ENCODE data around the gene TMPRSS9.

The TMPRSS9 gene

GRCh38 chr19:2359992-2360685, at the start of gene TMPRSS9:
TMPRSS9 (plus strand) TSS chr19:2360265; CDS start chr19:2389786, 29,521 bp downstream.
- no peak within 1 kb of the TSS for H3K4me3 ChIP-seq (ENCODE audit: low read depth, low read length)
- in situ Hi-C loops (cut with HindIII; ENCODE audit: low sequenced_read_pairs): no loop called here
- DNase-seq (ENCODE audit: low read depth): no peak
- TF ChIP-seq, protein P1, sequence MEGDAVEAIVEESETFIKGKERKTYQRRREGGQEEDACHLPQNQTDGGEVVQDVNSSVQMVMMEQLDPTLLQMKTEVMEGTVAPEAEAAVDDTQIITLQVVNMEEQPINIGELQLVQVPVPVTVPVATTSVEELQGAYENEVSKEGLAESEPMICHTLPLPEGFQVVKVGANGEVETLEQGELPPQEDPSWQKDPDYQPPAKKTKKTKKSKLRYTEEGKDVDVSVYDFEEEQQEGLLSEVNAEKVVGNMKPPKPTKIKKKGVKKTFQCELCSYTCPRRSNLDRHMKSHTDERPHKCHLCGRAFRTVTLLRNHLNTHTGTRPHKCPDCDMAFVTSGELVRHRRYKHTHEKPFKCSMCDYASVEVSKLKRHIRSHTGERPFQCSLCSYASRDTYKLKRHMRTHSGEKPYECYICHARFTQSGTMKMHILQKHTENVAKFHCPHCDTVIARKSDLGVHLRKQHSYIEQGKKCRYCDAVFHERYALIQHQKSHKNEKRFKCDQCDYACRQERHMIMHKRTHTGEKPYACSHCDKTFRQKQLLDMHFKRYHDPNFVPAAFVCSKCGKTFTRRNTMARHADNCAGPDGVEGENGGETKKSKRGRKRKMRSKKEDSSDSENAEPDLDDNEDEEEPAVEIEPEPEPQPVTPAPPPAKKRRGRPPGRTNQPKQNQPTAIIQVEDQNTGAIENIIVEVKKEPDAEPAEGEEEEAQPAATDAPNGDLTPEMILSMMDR (IDR thresholded peaks at IDR 0.05; ENCODE audit: low read depth, low read length, missing control alignments): no peak

DNA sequence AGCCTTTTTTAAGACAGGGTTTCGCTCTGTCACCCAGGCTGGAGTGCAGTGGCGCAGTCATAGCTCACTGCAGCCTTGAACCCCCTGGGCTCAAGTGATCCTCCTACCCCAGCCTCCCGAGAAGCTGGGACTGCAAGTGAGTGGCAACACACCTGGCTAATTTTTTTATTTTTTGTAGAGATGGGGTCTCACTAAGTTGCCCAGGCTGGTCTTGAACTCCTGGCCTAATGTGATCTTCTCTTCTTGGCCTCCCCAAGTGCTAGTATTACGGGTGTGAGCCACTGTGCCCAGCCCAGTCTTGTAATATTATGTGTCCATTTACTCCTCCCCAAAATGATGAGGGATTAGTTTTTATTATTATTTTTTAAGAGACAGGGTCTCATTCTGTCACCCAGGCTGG, 49.0 kb upstream of the TMPRSS9 start:
- H3K4me3 ChIP-seq (ENCODE audit: low read depth, low read length): no peak overlapping the region
- TF ChIP-seq, protein P1 (IDR thresholded peaks at IDR 0.05; ENCODE audit: low read depth, low read length, missing control alignments): no peak
- in situ Hi-C loops (cut with HindIII; ENCODE audit: low sequenced_read_pairs): no loop called here
- DNase-seq (ENCODE audit: low read depth): no peak

GRCh38 chr19:2312820-2313501, 47.1 kb upstream of the TMPRSS9 start:
- TF ChIP-seq, protein P1 (IDR thresholded peaks at IDR 0.05; ENCODE audit: low read depth, low read length, missing control alignments): no peak
- DNase-seq (ENCODE audit: low read depth): no peak
- no peak overlapping the region for H3K4me3 ChIP-seq (ENCODE audit: low read depth, low read length)
- in situ Hi-C loops (cut with HindIII; ENCODE audit: low sequenced_read_pairs): no loop called here

DNA sequence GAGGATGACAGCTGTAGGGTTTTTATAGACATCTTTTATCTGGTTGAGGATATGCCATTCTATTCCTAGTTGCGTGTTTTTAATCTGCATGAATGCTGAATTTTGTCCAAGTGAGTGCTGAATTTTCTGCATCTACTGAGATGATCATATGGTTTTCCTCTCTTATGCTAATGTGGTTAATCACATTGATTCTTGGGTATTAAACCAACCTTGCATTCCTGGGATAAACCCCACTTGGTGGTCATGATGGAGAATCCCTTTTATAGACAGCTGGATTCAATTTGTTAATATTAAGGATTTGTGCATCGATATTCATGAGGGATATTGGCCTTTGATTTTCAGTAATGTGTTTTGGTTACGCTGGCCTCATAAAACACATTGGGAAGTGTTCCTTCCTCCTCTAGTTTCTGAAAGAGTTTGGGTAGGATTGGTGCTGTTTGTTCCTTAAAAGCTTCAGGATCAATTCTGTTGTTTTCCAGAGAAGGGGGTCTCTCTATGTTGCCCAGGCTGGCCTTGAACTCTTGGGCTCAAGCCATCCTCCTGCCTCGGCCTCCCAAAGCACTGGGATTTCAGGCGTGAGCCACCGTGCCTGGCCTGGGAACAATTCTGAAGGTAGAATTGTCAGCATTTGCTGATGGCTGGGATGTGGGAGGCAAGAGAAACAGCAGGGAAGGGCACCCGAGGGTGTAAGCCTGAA, 44.8 kb upstream of the TMPRSS9 start:
- TF ChIP-seq, protein P1 (IDR thresholded peaks at IDR 0.05; ENCODE audit: low read depth, low read length, missing control alignments): no peak

GRCh38 chr19:2315818-2316353, 44.2 kb upstream of the TMPRSS9 start:
- DNase-seq (ENCODE audit: low read depth): peak; percentile 24
- TF ChIP-seq, protein P1 (IDR thresholded peaks at IDR 0.05; ENCODE audit: low read depth, low read length, missing control alignments): peak; percentile 60
- in situ Hi-C loops (cut with HindIII; ENCODE audit: low sequenced_read_pairs): no loop called here
- no peak overlapping the region for H3K4me3 ChIP-seq (ENCODE audit: low read depth, low read length)

More for the DNA sequence above, 44.8 kb upstream of the TMPRSS9 start:
- H3K4me3 ChIP-seq (ENCODE audit: low read depth, low read length): no peak overlapping the region
- in situ Hi-C loops (cut with HindIII; ENCODE audit: low sequenced_read_pairs): no loop called here
- no peak for DNase-seq (ENCODE audit: low read depth)

DNA sequence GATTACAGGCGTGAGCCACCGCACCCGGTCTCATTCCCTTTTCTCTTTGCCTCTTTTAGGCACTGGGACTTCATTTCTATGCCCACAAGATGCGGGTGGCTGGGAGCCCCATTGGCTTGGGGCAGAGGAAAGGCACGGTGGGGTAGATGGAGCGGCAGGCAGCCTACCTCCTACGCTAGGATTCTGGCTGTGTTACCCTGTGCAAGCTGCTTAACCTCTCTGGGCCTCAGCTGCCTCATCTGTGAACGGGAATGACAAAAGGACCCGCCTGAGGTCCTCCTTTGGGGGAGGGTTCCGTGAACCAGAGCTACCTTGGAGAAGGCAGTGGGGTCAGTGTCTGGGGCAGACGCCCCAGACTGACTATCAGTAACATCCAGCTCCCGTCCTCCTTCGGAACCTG, 42.8 kb upstream of the TMPRSS9 start:
- no peak overlapping the region for H3K4me3 ChIP-seq (ENCODE audit: low read depth, low read length)
- no peak for DNase-seq (ENCODE audit: low read depth)
- in situ Hi-C loops (cut with HindIII; ENCODE audit: low sequenced_read_pairs): no loop called here
- TF ChIP-seq, protein P1 (IDR thresholded peaks at IDR 0.05; ENCODE audit: low read depth, low read length, missing control alignments): no peak
